Dermis blood vessel endothelial cell (primary cell): Measurements from ENCODE around the gene SH3BP4. TPM values are rescaled to one million over a fixed set of nuclear protein-coding genes. Genes with fewer than 3 reads are reported as not detected.

Experiments used
- DNase-seq: peaks from one replicate; pipeline ENCODE4 v3.0.0; 2010
- total RNA-seq: library from RNA; depleted of rRNA; stranded (reverse); fragments of >200 nt; gene quantifications from 2 replicates; pipeline ENCODE4 v1.2.3, GENCODE V29; 2014

Gene SH3BP4
- total RNA-seq, 1 donor from 2014 or later: 35.4 TPM

- DNase-seq: no peak
These were observed 48.1 kb downstream of the SH3BP4 start for GRCh38 chr2:234999740-235000425.

- DNase-seq: no peak
These were observed 48.8 kb downstream of the SH3BP4 start for GRCh38 chr2:235000426-235001236.

- no peak for DNase-seq
These were observed 49.7 kb downstream of the SH3BP4 start for GRCh38 chr2:235001237-235002133.

GRCh38 chr2:235002198-235003095 is 50.6 kb downstream of the SH3BP4 start:
- DNase-seq: no peak

GRCh38 chr2:235003096-235003775 is 51.4 kb downstream of the SH3BP4 start:
- DNase-seq: no peak

GRCh38 chr2:235004329-235004903 is 52.6 kb downstream of the SH3BP4 start:
- DNase-seq: no peak

GRCh38 chr2:235005023-235005422 is 53.2 kb downstream of the SH3BP4 start:
- DNase-seq: no peak

GRCh38 chr2:235005603-235006259 is 53.9 kb downstream of the SH3BP4 start:
- DNase-seq: peak; percentile 65

- no peak for DNase-seq
These were observed 54.6 kb downstream of the SH3BP4 start for GRCh38 chr2:235006461-235006860.

- DNase-seq: no peak
These were observed 55.2 kb downstream of the SH3BP4 start for GRCh38 chr2:235006986-235007385.

GRCh38 chr2:235007664-235008457 is 56.0 kb downstream of the SH3BP4 start:
- DNase-seq: no peak

- DNase-seq: no peak
These were observed 56.8 kb downstream of the SH3BP4 start for GRCh38 chr2:235008584-235009044.

- DNase-seq: no peak
These were observed 57.3 kb downstream of the SH3BP4 start for GRCh38 chr2:235009081-235009480.

GRCh38 chr2:235010117-235010714 is 58.4 kb downstream of the SH3BP4 start:
- DNase-seq: no peak

GRCh38 chr2:235011607-235011928 is 59.8 kb downstream of the SH3BP4 start:
- DNase-seq: no peak

- no peak for DNase-seq
These were observed 60.3 kb downstream of the SH3BP4 start for GRCh38 chr2:235011929-235012631.

GRCh38 chr2:235017441-235017840 is 65.6 kb downstream of the SH3BP4 start:
- no peak for DNase-seq

- DNase-seq: no peak
These were observed 67.0 kb downstream of the SH3BP4 start for GRCh38 chr2:235018838-235019237.
